NCI-H187 (cell line): ENCODE measurements around the gene ABHD4.
"Not testable (repeated sequence)": the region's sequence is repeated elsewhere in the genome, so short reads cannot be mapped to it uniquely, and the experiment has no call there.

Experiments
- DNase-seq, 2 experiments: peaks; one replicate each; lab custom pipeline; 2025; lab: John Stamatoyannopoulos, UW

ABHD4 gene

GRCh38 chr14:22589096-22589839 lies 8.8 kb upstream of the ABHD4 start, which contains the start of gene DAD1:
TSS of gene DAD1 (minus strand) at chr14:22589224. CDS start at chr14:22589157, 67 bp downstream.
- DNase-seq = peak; percentile 97

- no peak for DNase-seq
Observed at GRCh38 chr14:22593189-22593588, 4.9 kb upstream of the ABHD4 start.

- no peak for DNase-seq
Observed at GRCh38 chr14:22593601-22594000, 4.5 kb upstream of the ABHD4 start.

- no peak for DNase-seq
Observed at GRCh38 chr14:22594156-22594716, 3.9 kb upstream of the ABHD4 start.

GRCh38 chr14:22596354-22596879 lies 1.7 kb upstream of the ABHD4 start:
- DNase-seq = no peak

- no peak for DNase-seq
Observed at GRCh38 chr14:22597265-22597664, 835 bp upstream of the ABHD4 start.

- DNase-seq = no peak
Observed at GRCh38 chr14:22597771-22598098, 365 bp upstream of the ABHD4 start.

- DNase-seq = no peak
Observed at GRCh38 chr14:22598896-22599244, 770 bp downstream of the ABHD4 start.

- DNase-seq = no peak
Observed at GRCh38 chr14:22599349-22599748, 1.2 kb downstream of the ABHD4 start.

GRCh38 chr14:22600027-22600426 lies 1.9 kb downstream of the ABHD4 start:
- no peak for DNase-seq

- DNase-seq = no peak
Observed at GRCh38 chr14:22601456-22601855, 3.4 kb downstream of the ABHD4 start.

- DNase-seq = no peak
Observed at GRCh38 chr14:22601996-22602395, 3.9 kb downstream of the ABHD4 start.

- DNase-seq = no peak
Observed at GRCh38 chr14:22602862-22603261, 4.8 kb downstream of the ABHD4 start.

GRCh38 chr14:22606380-22606779 lies 8.3 kb downstream of the ABHD4 start:
- DNase-seq = no peak

GRCh38 chr14:22607291-22607690 lies 9.2 kb downstream of the ABHD4 start:
- no peak for DNase-seq

- no peak for DNase-seq
Observed at GRCh38 chr14:22610931-22611330, 12.8 kb downstream of the ABHD4 start.

GRCh38 chr14:22613106-22613695 lies 15.1 kb downstream of the ABHD4 start:
- no peak for DNase-seq

GRCh38 chr14:22613736-22614239 lies 15.7 kb downstream of the ABHD4 start:
- DNase-seq = no peak

GRCh38 chr14:22614240-22614799 lies 16.2 kb downstream of the ABHD4 start:
- DNase-seq = no peak

- DNase-seq = not testable (repeated sequence)
Observed at GRCh38 chr14:22615765-22616164, 17.7 kb downstream of the ABHD4 start.

- DNase-seq = no peak
Observed at GRCh38 chr14:22622255-22622654, 24.2 kb downstream of the ABHD4 start.

- no peak for DNase-seq
Observed at GRCh38 chr14:22623047-22623446, 24.9 kb downstream of the ABHD4 start.

- no peak for DNase-seq
Observed at GRCh38 chr14:22626590-22626989, 28.5 kb downstream of the ABHD4 start.
